Measurements from ENCODE around the gene IL13RA2. TPM values are rescaled to one million over a fixed set of nuclear protein-coding genes. Genes with fewer than 3 reads are reported as not detected.

The IL13RA2 gene
- total RNA-seq, 1 experiment from 2014 or later: not detected

GRCh38 chrX:115023811-115024210 is 6.4 kb upstream of the IL13RA2 start:
- Histone ChIP-seq H3K4me3 (ENCODE audit: low read depth, low read length) (no peak overlapping the region), H3K4me1 (no peaks in the 10 kb centered on the region), H3K9me3 (no peaks in the 10 kb centered on the region), H3K36me3 (ENCODE audit: control insufficient read depth, insufficient read depth, low read length) (no peaks in the 10 kb centered on the region), H3K27me3 (replicated peaks; ENCODE audit: control insufficient read depth, insufficient read depth, low read length) (no peaks in the 10 kb centered on the region)
- DNase-seq: no peak
- CTCF ChIA-PET: no interaction called here
- Mint-ChIP-seq H3K36me3 (ENCODE audit: insufficient read depth, unreplicated experiment) (no peaks in the 10 kb centered on the region), H3K27ac (ENCODE audit: unreplicated experiment) (no peak overlapping the region), H3K4me1 (ENCODE audit: low read depth, unreplicated experiment) (no peaks in the 10 kb centered on the region), H3K9me3 (ENCODE audit: unreplicated experiment) (no peaks in the 10 kb centered on the region), H3K27me3 (ENCODE audit: insufficient read depth, unreplicated experiment) (no peaks in the 10 kb centered on the region), H3K4me3 (ENCODE audit: unreplicated experiment) (no peak overlapping the region)
- no TSS peak for BruUV-seq (replicated peaks)
- TF ChIP-seq CTCF (IDR thresholded peaks at IDR 0.05; ENCODE audit: insufficient read depth in 1 of 2, low read depth in 1 of 2, low read length in 1 of 2, severe bottlenecking in 1 of 2, unreplicated experiment in 1 of 2): no peak
- POLR2A ChIA-PET: no interaction called here
- intact Hi-C loops (cut with micrococcal nuclease; ENCODE audit: unreplicated experiment): no loop called here

- POLR2A ChIA-PET: no interaction called here
- no peak for DNase-seq
- BruUV-seq (replicated peaks): no TSS peak
Observed at GRCh38 chrX:115023139-115023538, 5.7 kb upstream of the IL13RA2 start.

GRCh38 chrX:115021121-115021520 is 3.7 kb upstream of the IL13RA2 start:
- H3K4me3 Mint-ChIP-seq (ENCODE audit: unreplicated experiment): no peak overlapping the region
- H3K4me1 Mint-ChIP-seq (ENCODE audit: low read depth, unreplicated experiment): no peaks in the 10 kb centered on the region
- no peaks in the 10 kb centered on the region for H3K27me3 Mint-ChIP-seq (ENCODE audit: insufficient read depth, unreplicated experiment)
- Histone ChIP-seq H3K27me3 (replicated peaks; ENCODE audit: control insufficient read depth, insufficient read depth, low read length) (no peaks in the 10 kb centered on the region), H3K4me1 (no peaks in the 10 kb centered on the region), H3K36me3 (ENCODE audit: control insufficient read depth, insufficient read depth, low read length) (no peaks in the 10 kb centered on the region), H3K4me3 (ENCODE audit: low read depth, low read length) (no peak overlapping the region), H3K9me3 (no peaks in the 10 kb centered on the region)
- H3K36me3 Mint-ChIP-seq (ENCODE audit: insufficient read depth, unreplicated experiment): no peaks in the 10 kb centered on the region
- no peak for TF ChIP-seq CTCF (IDR thresholded peaks at IDR 0.05; ENCODE audit: insufficient read depth in 1 of 2, low read depth in 1 of 2, low read length in 1 of 2, severe bottlenecking in 1 of 2, unreplicated experiment in 1 of 2)
- no peak for DNase-seq
- H3K27ac Mint-ChIP-seq (ENCODE audit: unreplicated experiment): no peak overlapping the region
- H3K9me3 Mint-ChIP-seq (ENCODE audit: unreplicated experiment): no peaks in the 10 kb centered on the region
- no TSS peak for BruUV-seq (replicated peaks)
- CTCF ChIA-PET: no interaction called here
- POLR2A ChIA-PET: no interaction called here
- intact Hi-C loops (cut with micrococcal nuclease; ENCODE audit: unreplicated experiment): no loop called here

More at GRCh38 chrX:115023139-115023538, 5.7 kb upstream of the IL13RA2 start:
- Mint-ChIP-seq H3K27me3 (ENCODE audit: insufficient read depth, unreplicated experiment) (no peaks in the 10 kb centered on the region), H3K27ac (ENCODE audit: unreplicated experiment) (no peak overlapping the region), H3K4me1 (ENCODE audit: low read depth, unreplicated experiment) (no peaks in the 10 kb centered on the region), H3K36me3 (ENCODE audit: insufficient read depth, unreplicated experiment) (no peaks in the 10 kb centered on the region), H3K9me3 (ENCODE audit: unreplicated experiment) (no peaks in the 10 kb centered on the region), H3K4me3 (ENCODE audit: unreplicated experiment) (no peak overlapping the region)
- H3K4me1 ChIP-seq: no peaks in the 10 kb centered on the region
- no peaks in the 10 kb centered on the region for H3K36me3 ChIP-seq (ENCODE audit: control insufficient read depth, insufficient read depth, low read length)
- H3K4me3 ChIP-seq (ENCODE audit: low read depth, low read length): no peak overlapping the region
- no peaks in the 10 kb centered on the region for H3K9me3 ChIP-seq
- CTCF ChIA-PET: no interaction called here
- intact Hi-C loops (cut with micrococcal nuclease; ENCODE audit: unreplicated experiment): no loop called here
- H3K27me3 ChIP-seq (replicated peaks; ENCODE audit: control insufficient read depth, insufficient read depth, low read length): no peaks in the 10 kb centered on the region
- no peak for TF ChIP-seq CTCF (IDR thresholded peaks at IDR 0.05; ENCODE audit: insufficient read depth in 1 of 2, low read depth in 1 of 2, low read length in 1 of 2, severe bottlenecking in 1 of 2, unreplicated experiment in 1 of 2)
